ENCODE data around the gene KDM6A.

GRCh38 chrX:45154462-45154861 lies 281.5 kb downstream of the KDM6A start:
- TF ChIP-seq POLR2A (IDR thresholded peaks at IDR 0.05; ENCODE audit: low read length) = no peak
- TF ChIP-seq GATA1 (IDR thresholded peaks at IDR 0.05; ENCODE audit: low read depth, low read length) = no peak

All from erythroblast (primary cell).